Cardiac fibroblast (primary cell): ENCODE data around the gene AXIN2.

Experiments
- DNase-seq, 2 donors: peaks; one replicate each; pipeline versions ENCODE4 v3.0.0 to v3.0.0-alpha.2; 2010; ENCODE audit warnings: low read depth in 2 of 2
- H3K4me3 ChIP-seq, 2 donors: replicated peaks in 1 of 2; 1 replicate in 1 of 2; 2 replicates in 1 of 2; pipeline ENCODE4 v1.5.1; 2011; ENCODE audit warnings: low read depth in 2 of 2, low read length in 2 of 2, mild to moderate bottlenecking in 2 of 2, moderate library complexity in 1 of 2
- CTCF ChIP-seq: IDR thresholded peaks from one replicate; pipeline ENCODE4 v1.5.1; 2011; ENCODE audit warnings: low read depth, mild to moderate bottlenecking, low read length, inconsistent platforms

AXIN2 gene

GRCh38 chr17:65542067-65542466 lies 19.4 kb downstream of the AXIN2 start:
- TF ChIP-seq CTCF = no peak
- DNase-seq = no peak
- no peak overlapping the region for H3K4me3 ChIP-seq

- TF ChIP-seq CTCF = no peak
- no peak overlapping the region for H3K4me3 ChIP-seq
- no peak for DNase-seq
Observed at GRCh38 chr17:65541453-65541852, 20.0 kb downstream of the AXIN2 start.

- no peak for TF ChIP-seq CTCF
- no peak overlapping the region for H3K4me3 ChIP-seq
- no peak for DNase-seq
Observed at GRCh38 chr17:65539630-65540266, 21.7 kb downstream of the AXIN2 start.

GRCh38 chr17:65538675-65539529 lies 22.5 kb downstream of the AXIN2 start:
- H3K4me3 ChIP-seq = no peak overlapping the region
- no peak for DNase-seq
- TF ChIP-seq CTCF = no peak

- TF ChIP-seq CTCF = no peak
- no peak for DNase-seq
- no peak overlapping the region for H3K4me3 ChIP-seq
Observed at GRCh38 chr17:65537845-65538674, 23.4 kb downstream of the AXIN2 start.

GRCh38 chr17:65537343-65537844 lies 24.1 kb downstream of the AXIN2 start:
- DNase-seq = no peak
- TF ChIP-seq CTCF = no peak
- H3K4me3 ChIP-seq = no peak overlapping the region
